ENCODE data around the gene MINDY2.

DNA sequence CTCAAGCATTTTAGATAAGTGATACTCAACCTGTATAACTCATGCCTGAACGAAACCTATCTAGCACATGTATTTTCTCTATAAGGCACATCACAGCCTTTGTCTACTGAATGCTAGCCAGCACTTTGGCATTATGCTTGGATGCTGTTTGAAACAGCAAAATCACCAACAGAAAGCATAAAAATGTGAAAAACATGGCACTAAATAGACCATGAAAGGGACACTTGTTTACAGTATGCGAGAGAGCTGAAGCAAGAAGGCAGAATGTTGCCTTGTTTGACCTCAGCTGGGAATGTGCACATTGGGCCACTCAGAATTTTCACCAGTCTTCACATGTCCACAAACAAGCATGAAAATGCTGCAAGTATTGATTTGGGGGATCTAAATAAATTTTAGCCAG lies 59.5 kb downstream of the MINDY2 start:
- TF ChIP-seq, protein P1, sequence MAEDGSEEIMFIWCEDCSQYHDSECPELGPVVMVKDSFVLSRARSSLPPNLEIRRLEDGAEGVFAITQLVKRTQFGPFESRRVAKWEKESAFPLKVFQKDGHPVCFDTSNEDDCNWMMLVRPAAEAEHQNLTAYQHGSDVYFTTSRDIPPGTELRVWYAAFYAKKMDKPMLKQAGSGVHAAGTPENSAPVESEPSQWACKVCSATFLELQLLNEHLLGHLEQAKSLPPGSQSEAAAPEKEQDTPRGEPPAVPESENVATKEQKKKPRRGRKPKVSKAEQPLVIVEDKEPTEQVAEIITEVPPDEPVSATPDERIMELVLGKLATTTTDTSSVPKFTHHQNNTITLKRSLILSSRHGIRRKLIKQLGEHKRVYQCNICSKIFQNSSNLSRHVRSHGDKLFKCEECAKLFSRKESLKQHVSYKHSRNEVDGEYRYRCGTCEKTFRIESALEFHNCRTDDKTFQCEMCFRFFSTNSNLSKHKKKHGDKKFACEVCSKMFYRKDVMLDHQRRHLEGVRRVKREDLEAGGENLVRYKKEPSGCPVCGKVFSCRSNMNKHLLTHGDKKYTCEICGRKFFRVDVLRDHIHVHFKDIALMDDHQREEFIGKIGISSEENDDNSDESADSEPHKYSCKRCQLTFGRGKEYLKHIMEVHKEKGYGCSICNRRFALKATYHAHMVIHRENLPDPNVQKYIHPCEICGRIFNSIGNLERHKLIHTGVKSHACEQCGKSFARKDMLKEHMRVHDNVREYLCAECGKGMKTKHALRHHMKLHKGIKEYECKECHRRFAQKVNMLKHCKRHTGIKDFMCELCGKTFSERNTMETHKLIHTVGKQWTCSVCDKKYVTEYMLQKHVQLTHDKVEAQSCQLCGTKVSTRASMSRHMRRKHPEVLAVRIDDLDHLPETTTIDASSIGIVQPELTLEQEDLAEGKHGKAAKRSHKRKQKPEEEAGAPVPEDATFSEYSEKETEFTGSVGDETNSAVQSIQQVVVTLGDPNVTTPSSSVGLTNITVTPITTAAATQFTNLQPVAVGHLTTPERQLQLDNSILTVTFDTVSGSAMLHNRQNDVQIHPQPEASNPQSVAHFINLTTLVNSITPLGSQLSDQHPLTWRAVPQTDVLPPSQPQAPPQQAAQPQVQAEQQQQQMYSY (CRISPR knock-in tag; IDR thresholded peaks at IDR 0.05), result no peak
- TF ChIP-seq, protein P2, sequence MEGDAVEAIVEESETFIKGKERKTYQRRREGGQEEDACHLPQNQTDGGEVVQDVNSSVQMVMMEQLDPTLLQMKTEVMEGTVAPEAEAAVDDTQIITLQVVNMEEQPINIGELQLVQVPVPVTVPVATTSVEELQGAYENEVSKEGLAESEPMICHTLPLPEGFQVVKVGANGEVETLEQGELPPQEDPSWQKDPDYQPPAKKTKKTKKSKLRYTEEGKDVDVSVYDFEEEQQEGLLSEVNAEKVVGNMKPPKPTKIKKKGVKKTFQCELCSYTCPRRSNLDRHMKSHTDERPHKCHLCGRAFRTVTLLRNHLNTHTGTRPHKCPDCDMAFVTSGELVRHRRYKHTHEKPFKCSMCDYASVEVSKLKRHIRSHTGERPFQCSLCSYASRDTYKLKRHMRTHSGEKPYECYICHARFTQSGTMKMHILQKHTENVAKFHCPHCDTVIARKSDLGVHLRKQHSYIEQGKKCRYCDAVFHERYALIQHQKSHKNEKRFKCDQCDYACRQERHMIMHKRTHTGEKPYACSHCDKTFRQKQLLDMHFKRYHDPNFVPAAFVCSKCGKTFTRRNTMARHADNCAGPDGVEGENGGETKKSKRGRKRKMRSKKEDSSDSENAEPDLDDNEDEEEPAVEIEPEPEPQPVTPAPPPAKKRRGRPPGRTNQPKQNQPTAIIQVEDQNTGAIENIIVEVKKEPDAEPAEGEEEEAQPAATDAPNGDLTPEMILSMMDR (IDR thresholded peaks at IDR 0.05), result no peak
- TF ChIP-seq, protein P3, sequence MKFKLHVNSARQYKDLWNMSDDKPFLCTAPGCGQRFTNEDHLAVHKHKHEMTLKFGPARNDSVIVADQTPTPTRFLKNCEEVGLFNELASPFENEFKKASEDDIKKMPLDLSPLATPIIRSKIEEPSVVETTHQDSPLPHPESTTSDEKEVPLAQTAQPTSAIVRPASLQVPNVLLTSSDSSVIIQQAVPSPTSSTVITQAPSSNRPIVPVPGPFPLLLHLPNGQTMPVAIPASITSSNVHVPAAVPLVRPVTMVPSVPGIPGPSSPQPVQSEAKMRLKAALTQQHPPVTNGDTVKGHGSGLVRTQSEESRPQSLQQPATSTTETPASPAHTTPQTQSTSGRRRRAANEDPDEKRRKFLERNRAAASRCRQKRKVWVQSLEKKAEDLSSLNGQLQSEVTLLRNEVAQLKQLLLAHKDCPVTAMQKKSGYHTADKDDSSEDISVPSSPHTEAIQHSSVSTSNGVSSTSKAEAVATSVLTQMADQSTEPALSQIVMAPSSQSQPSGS (CRISPR knock-in tag; IDR thresholded peaks at IDR 0.05; ENCODE audit: borderline replicate concordance, low read depth), result no peak
- TF ChIP-seq CREB1 (CRISPR knock-in tag; IDR thresholded peaks at IDR 0.05), result no peak
- TF ChIP-seq, protein P4, sequence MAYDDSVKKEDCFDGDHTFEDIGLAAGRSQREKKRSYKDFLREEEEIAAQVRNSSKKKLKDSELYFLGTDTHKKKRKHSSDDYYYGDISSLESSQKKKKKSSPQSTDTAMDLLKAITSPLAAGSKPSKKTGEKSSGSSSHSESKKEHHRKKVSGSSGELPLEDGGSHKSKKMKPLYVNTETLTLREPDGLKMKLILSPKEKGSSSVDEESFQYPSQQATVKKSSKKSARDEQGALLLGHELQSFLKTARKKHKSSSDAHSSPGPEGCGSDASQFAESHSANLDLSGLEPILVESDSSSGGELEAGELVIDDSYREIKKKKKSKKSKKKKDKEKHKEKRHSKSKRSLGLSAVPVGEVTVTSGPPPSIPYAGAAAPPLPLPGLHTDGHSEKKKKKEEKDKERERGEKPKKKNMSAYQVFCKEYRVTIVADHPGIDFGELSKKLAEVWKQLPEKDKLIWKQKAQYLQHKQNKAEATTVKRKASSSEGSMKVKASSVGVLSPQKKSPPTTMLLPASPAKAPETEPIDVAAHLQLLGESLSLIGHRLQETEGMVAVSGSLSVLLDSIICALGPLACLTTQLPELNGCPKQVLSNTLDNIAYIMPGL (CRISPR knock-in tag; IDR thresholded peaks at IDR 0.05), result no peak
- TF ChIP-seq TCF7 (CRISPR knock-in tag; IDR thresholded peaks at IDR 0.05; ENCODE audit: low read depth), result no peak
- TF ChIP-seq NR3C1 (CRISPR knock-in tag; conservative IDR thresholded peaks at IDR 0.05; ENCODE audit: low read depth), result no peak
- TF ChIP-seq NFE2L1 (CRISPR knock-in tag; IDR thresholded peaks at IDR 0.05), result no peak
- TF ChIP-seq, protein P5, sequence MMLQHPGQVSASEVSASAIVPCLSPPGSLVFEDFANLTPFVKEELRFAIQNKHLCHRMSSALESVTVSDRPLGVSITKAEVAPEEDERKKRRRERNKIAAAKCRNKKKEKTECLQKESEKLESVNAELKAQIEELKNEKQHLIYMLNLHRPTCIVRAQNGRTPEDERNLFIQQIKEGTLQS (CRISPR knock-in tag; conservative IDR thresholded peaks at IDR 0.05), result no peak

Measured in WTC11 (cell line).